K562 (cell line): ENCODE measurements around the gene GAL3ST2. TPM values are rescaled to one million over a fixed set of nuclear protein-coding genes. Genes with fewer than 3 reads are reported as not detected.

Source experiments
- ATAC-seq: fragments of 200-7000 bp; cut with Tn5 transposase; 3 replicates; pipeline ENCODE4 v1.9.1; 2020; ENCODE audit warnings: moderate library complexity
- BruUV-seq: library from RNA; stranded (reverse); fragments of 400-500 nt; replicated peaks from 2 replicates; lab custom pipeline; 2021; lab: Mats Ljungman, UMichigan
- CTCF ChIA-PET: fragments of 300-600 bp; formaldehyde crosslinking; extraction: SDS; loops from one replicate; lab custom pipeline; 2021; ENCODE audit warnings: low intra/inter-chr PET ratio; lab: Yijun Ruan, JAX
- POLR2A ChIA-PET: fragments of 300-600, 350-650 bp; sonication (Branson Sonifier 250); formaldehyde crosslinking; extraction: SDS; loops from one replicate; lab custom pipeline; 2021; ENCODE audit warnings: antibody characterized with exemption, inconsistent platforms; lab: Yijun Ruan, JAX
- DNase-seq, 4 experiments: peaks; one replicate each; pipeline versions ENCODE4 v3.0.0 to v3.0.0-alpha.2; 2011 to 2018; ENCODE audit warnings: low spot score in 3 of 4, mixed read lengths in 3 of 4; ENCODE audit errors: extremely low read depth in 1 of 4
- FAIRE-seq: peaks from 2 replicates; lab custom pipeline; 2011; peaks lifted over from hg19 to GRCh38; lab: Jason Lieb, UNC
- H2AFZ ChIP-seq: 2 replicates; pipeline ENCODE4 v1.6.0; 2011; ENCODE audit warnings: low read depth, low read length, control low read depth, inconsistent platforms
- H3K27ac ChIP-seq: fragments of 200-600 bp; 3 replicates; pipeline ENCODE4 v1.8.0; 2011; ENCODE audit warnings: low read depth, mild to moderate bottlenecking, control low read depth, inconsistent platforms, low read length, moderate library complexity, mixed read lengths; ENCODE audit errors: extremely low read depth
- H3K27me3 ChIP-seq, 2 experiments: fragments of 300-600 bp in 1 of 2; 2 replicates in 1 of 2; 3 replicates in 1 of 2; pipeline versions ENCODE4 v1.6.0 to v1.8.0; 2011; ENCODE audit warnings: inconsistent platforms in 2 of 2, low read length in 2 of 2, mild to moderate bottlenecking in 1 of 2, mixed read lengths in 1 of 2, moderate library complexity in 1 of 2; ENCODE audit not compliant: control insufficient read depth in 2 of 2, insufficient read depth in 2 of 2
- H3K36me3 ChIP-seq: fragments of 300-600 bp; 3 replicates; pipeline ENCODE4 v1.8.0; 2011; ENCODE audit warnings: mild to moderate bottlenecking, low read length, inconsistent platforms; ENCODE audit not compliant: control insufficient read depth, insufficient read depth
- H3K4me1 ChIP-seq, 2 experiments: fragments of 200-600 bp in 1 of 2; replicated peaks in 1 of 2; 2 replicates in 1 of 2; 3 replicates in 1 of 2; pipeline versions ENCODE4 v1.5.1 to v1.8.0; 2011; ENCODE audit warnings: inconsistent platforms in 2 of 2, low read length in 2 of 2, mild to moderate bottlenecking in 1 of 2, mixed read lengths in 1 of 2, moderate library complexity in 1 of 2; ENCODE audit not compliant: control insufficient read depth in 2 of 2, insufficient read depth in 2 of 2
- H3K4me2 ChIP-seq: 2 replicates; pipeline ENCODE4 v1.6.1; 2011; ENCODE audit warnings: low read length, control low read depth, inconsistent platforms, mixed read lengths; ENCODE audit not compliant: insufficient read depth
- H3K4me3 ChIP-seq: fragments of 200-600 bp; sonication (generic), shearing (Covaris generic); 2 replicates; pipeline ENCODE4 v1.5.1; 2016; ENCODE audit warnings: control low read depth, inconsistent platforms
- H3K79me2 ChIP-seq: fragments of 200-600 bp; 3 replicates; pipeline ENCODE4 v1.8.0; 2011; ENCODE audit warnings: low read length, inconsistent platforms; ENCODE audit not compliant: control insufficient read depth, insufficient read depth
- H3K9ac ChIP-seq, 2 experiments: 2 replicates each; pipeline versions ENCODE4 v1.6.0 to v1.6.1; 2011; ENCODE audit warnings: low read depth in 2 of 2, low read length in 2 of 2, control low read depth in 1 of 2, inconsistent platforms in 1 of 2, mild to moderate bottlenecking in 1 of 2, mixed read lengths in 1 of 2; ENCODE audit not compliant: insufficient read depth in 1 of 2
- H3K9me1 ChIP-seq: one replicate; pipeline ENCODE4 v1.6.0; 2011; ENCODE audit warnings: inconsistent platforms, mild to moderate bottlenecking, low read length, moderate library complexity; ENCODE audit not compliant: control insufficient read depth, insufficient read depth
- H3K9me3 ChIP-seq: replicated peaks from 2 replicates; pipeline ENCODE4 v1.5.1; 2011; ENCODE audit warnings: low read depth, low read length, inconsistent platforms; ENCODE audit not compliant: control insufficient read depth, insufficient read depth
- H4K20me1 ChIP-seq: replicated peaks from 2 replicates; pipeline ENCODE4 v1.6.1; 2011; ENCODE audit warnings: low read length, inconsistent platforms, mixed read lengths; ENCODE audit not compliant: control insufficient read depth, insufficient read depth
- ARHGAP35 ChIP-seq: fragments of 450-650 bp; IDR thresholded peaks from 2 replicates; pipeline ENCODE4 v1.6.1; 2018; ENCODE audit not compliant: partially characterized antibody
- MEIS2 ChIP-seq: fragments of 450-650 bp; IDR thresholded peaks from 2 replicates; pipeline ENCODE4 v1.6.1; 2014; ENCODE audit warnings: mild to moderate bottlenecking; ENCODE audit not compliant: partially characterized antibody
- PHB2 ChIP-seq: fragments of 450-650 bp; IDR thresholded peaks from 2 replicates; pipeline ENCODE4 v1.6.1; 2017; ENCODE audit warnings: low read depth
- POLR2G ChIP-seq: fragments of 200-400 bp; formaldehyde crosslinking; IDR thresholded peaks from 2 replicates; pipeline ENCODE4 v1.6.1; 2017; ENCODE audit warnings: low read depth, mild to moderate bottlenecking, antibody characterized with exemption, low read length, moderate library complexity
- RBFOX2 ChIP-seq: fragments of 200-400 bp; formaldehyde crosslinking; IDR thresholded peaks from 2 replicates; pipeline ENCODE4 v1.6.1; 2017; ENCODE audit warnings: low read depth, mild to moderate bottlenecking, low read length, moderate library complexity
- SETDB1 ChIP-seq: IDR thresholded peaks from one replicate; pipeline ENCODE4 v1.6.1; 2012; ENCODE audit warnings: low read length, control low read depth, inconsistent platforms
- ZBTB33 ChIP-seq: sonication (generic); formaldehyde crosslinking; IDR thresholded peaks from 2 replicates; pipeline ENCODE4 v1.8.1; 2023; ENCODE audit warnings: mild to moderate bottlenecking, missing genetic modification reagents
- ZNF280B ChIP-seq: fragments of 250-450 bp; sonication (Bioruptor Pico); IDR thresholded peaks from 2 replicates; pipeline ENCODE4 v1.5.1; 2021; ENCODE audit warnings: mild to moderate bottlenecking
- ZNF408 ChIP-seq: fragments of 250-450 bp; sonication (Bioruptor Pico); IDR thresholded peaks from 2 replicates; pipeline ENCODE4 v1.4.0; 2020; ENCODE audit warnings: low read depth, mild to moderate bottlenecking, moderate library complexity
- WGBS: fragments of 100-300 bp; shearing (Covaris generic); methylation state at CpG from one replicate; pipeline ENCODE4 v1.1.6; 2016; ENCODE audit warnings: low coverage, mixed read lengths; ENCODE audit not compliant: insufficient coverage; ENCODE audit errors: missing lambda C conversion rate; 5-methylcytosine and 5-hydroxymethylcytosine counted together
- in situ Hi-C: fragments of 300-500 bp; cut with MboI; formaldehyde crosslinking; loops from 4 replicates; pipeline ENCODE4 v1.15.0; 2018; ENCODE audit warnings: inconsistent platforms, mixed read lengths
- intact Hi-C: fragments of 100-400 bp; cut with micrococcal nuclease; formaldehyde crosslinking; loops from 2 replicates; pipeline ENCODE4 v1.14.2; 2022
- polyA plus RNA-seq, 8 experiments: library from polyadenylated mRNA; depleted of rRNA in 4 of 8; stranded (reverse) in 5 of 8; unstranded in 3 of 8; fragments of >200 nt; fragmentation: Nextera tagmentation in 2 of 8; fragmentation: Illumina TruSeq in 1 of 8; extraction: Ambion mirVana in 2 of 8; extraction: Trizol in 1 of 8; gene quantifications; 2 replicates each; pipeline versions ENCODE4 v1.2.1 to v1.2.3, GENCODE V29; 2011 to 2014; ENCODE audit warnings: inconsistent platforms in 1 of 8, missing spikeins in 1 of 8
- total RNA-seq, 7 experiments: library from RNA; depleted of rRNA in 6 of 7; stranded (reverse); fragments of >200 nt in 6 of 7; fragmentation: Illumina TruSeq in 2 of 7; extraction: Trizol in 2 of 7; gene quantifications; 2 replicates each; pipeline versions ENCODE4 v1.2.1 to v1.2.3, GENCODE V29; 2011 to 2021; ENCODE audit warnings: low replicate concordance in 1 of 7
- TF ChIP-seq, protein P1 (sequence below): sonication (generic); formaldehyde crosslinking; IDR thresholded peaks from 2 replicates; pipeline ENCODE4 v1.9.0; 2022; ENCODE audit warnings: mild to moderate bottlenecking, missing genetic modification reagents
- TF ChIP-seq, protein P2 (sequence below): fragments of 250-450 bp; sonication (Bioruptor Pico); IDR thresholded peaks from 2 replicates; pipeline ENCODE4 v1.8.0; 2022; ENCODE audit warnings: moderate library complexity, mild to moderate bottlenecking, inconsistent platforms

Gene GAL3ST2
- total and polyA plus RNA-seq, 9 of the 15 experiments (the other 6 are each of a cell fraction or from before 2014, with no cell fraction given), result 0.42 TPM; not detected in 8

- TF ChIP-seq ZNF280B (CRISPR knock-in tag) (no peak), ARHGAP35 (no peak)
These were observed 26.0 kb downstream of the GAL3ST2 start (continued) for GRCh38 chr2:241802421-241803318.

DNA sequence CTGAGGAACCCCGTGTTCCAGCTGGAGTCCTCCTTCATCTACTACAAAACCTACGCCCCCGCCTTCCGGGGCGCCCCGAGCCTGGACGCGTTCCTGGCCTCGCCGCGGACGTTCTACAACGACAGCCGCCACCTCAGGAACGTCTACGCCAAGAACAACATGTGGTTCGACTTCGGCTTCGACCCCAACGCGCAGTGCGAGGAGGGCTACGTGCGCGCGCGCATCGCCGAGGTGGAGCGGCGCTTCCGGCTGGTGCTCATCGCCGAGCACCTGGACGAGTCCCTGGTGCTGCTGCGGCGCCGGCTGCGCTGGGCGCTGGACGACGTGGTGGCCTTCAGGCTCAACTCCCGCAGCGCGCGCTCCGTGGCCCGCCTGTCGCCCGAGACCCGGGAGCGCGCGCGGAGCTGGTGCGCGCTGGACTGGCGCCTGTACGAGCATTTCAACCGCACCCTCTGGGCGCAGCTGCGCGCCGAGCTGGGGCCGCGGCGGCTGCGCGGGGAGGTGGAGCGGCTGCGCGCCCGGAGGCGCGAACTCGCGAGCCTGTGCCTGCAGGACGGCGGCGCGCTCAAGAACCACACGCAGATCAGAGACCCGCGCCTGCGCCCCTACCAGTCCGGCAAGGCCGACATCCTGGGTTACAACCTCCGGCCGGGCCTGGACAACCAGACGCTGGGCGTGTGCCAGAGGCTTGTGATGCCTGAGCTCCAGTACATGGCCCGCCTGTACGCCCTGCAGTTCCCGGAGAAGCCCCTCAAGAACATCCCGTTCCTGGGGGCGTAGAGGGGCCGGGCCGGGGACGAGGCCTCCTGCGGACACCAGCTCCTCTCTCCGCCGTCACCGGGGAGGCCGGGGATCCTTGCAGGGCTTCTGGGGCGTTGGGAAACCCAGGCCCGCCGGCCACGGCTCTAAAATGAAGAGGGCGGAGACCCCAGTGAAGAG lies 27.0 kb downstream of the GAL3ST2 start:
- no peaks in the 10 kb centered on the region; the same call in 1 of the 2 replicates for H3K9me3 ChIP-seq
- ATAC-seq (no peak), DNase-seq (peak in 1 of 4 experiments; percentile 6), FAIRE-seq (no peak)
- no peak overlapping the region for H2AFZ ChIP-seq
- intact Hi-C loops (no loop called here), in situ Hi-C loops (no loop called here)
- H3K4me2 ChIP-seq, result no peak overlapping the region
- H3K36me3 ChIP-seq, result no peaks in the 10 kb centered on the region
- no peaks in the 10 kb centered on the region for H4K20me1 ChIP-seq
- no peak overlapping the region; a peak in 1 of 4 replicates for H3K9ac ChIP-seq
- no CpG with 5 or more reads among the region's 109 CpGs for WGBS
- CTCF ChIA-PET, result no interaction called here
- H3K79me2 ChIP-seq, result peaks cover 3% of the 10 kb centered on the region; the same call in 1 of the 3 replicates
- H3K27ac ChIP-seq, result peak overlapping the region; percentile 98; the same call in 2 of the 3 replicates
- H3K4me3 ChIP-seq, result no peak overlapping the region
- no peaks in the 10 kb centered on the region for H3K9me1 ChIP-seq
- BruUV-seq, result no TSS peak
- POLR2A ChIA-PET, result interaction anchor here (1.2 kb wide), 1 partner anchor 9 kb away, joined by 4 read pairs; no protein-coding TSS in a partner anchor
- H3K27me3 ChIP-seq, result no peaks in the 10 kb centered on the region
- TF ChIP-seq MEIS2 (no peak), RBFOX2 (0 out of 2 replicates have a peak, but pooled peaks have one; percentile 30), ZNF408 (CRISPR knock-in tag) (no peak), SETDB1 (no peak), POLR2G (peak; percentile 34; the same call in 1 of the 2 replicates), ZBTB33 (CRISPR knock-in tag) (peak; percentile 53; the same call in 1 of the 2 replicates), PHB2 (no peak)
- TF ChIP-seq, protein P1, sequence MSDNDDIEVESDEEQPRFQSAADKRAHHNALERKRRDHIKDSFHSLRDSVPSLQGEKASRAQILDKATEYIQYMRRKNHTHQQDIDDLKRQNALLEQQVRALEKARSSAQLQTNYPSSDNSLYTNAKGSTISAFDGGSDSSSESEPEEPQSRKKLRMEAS, result 0 out of 2 replicates have a peak, but pooled peaks have one; percentile 11
- TF ChIP-seq, protein P2, sequence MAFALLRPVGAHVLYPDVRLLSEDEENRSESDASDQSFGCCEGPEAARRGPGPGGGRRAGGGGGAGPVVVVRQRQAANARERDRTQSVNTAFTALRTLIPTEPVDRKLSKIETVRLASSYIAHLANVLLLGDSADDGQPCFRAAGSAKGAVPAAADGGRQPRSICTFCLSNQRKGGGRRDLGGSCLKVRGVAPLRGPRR (CRISPR knock-in tag), result no peak
- peaks cover 20 to 59% of the 10 kb centered on the region in 2 experiments for H3K4me1 ChIP-seq
